NK-92 (cell line): Measurements from ENCODE around the gene ALG3.

Experiments used
- DNase-seq: peaks from one replicate; lab custom pipeline; 2025; ENCODE audit not compliant: unreplicated experiment; lab: John Stamatoyannopoulos, UW

Gene ALG3

GRCh38 chr3:184198509-184198908, 50.3 kb downstream of the ALG3 start:
- no peak for DNase-seq

- no peak for DNase-seq
Observed at GRCh38 chr3:184196536-184196935, 52.2 kb downstream of the ALG3 start.

GRCh38 chr3:184193991-184194539, 54.7 kb downstream of the ALG3 start:
- no peak for DNase-seq

GRCh38 chr3:184192889-184193288, 55.9 kb downstream of the ALG3 start:
- DNase-seq: no peak
